ENCODE results near the gene ALDOA.

The ALDOA gene

GRCh38 chr16:30046178-30046577, 19.4 kb upstream of the ALDOA start:
- no peak for DNase-seq

- no peak for DNase-seq
Measured at GRCh38 chr16:30046588-30046987, 19.0 kb upstream of the ALDOA start.

- DNase-seq, result no peak
Measured at GRCh38 chr16:30049871-30050270, 15.7 kb upstream of the ALDOA start.

- DNase-seq, result no peak
Measured at GRCh38 chr16:30051518-30051917, 14.0 kb upstream of the ALDOA start.

- peak; percentile 88 to 89 for DNase-seq
Measured at GRCh38 chr16:30052671-30053372, 12.7 kb upstream of the ALDOA start.

DNA sequence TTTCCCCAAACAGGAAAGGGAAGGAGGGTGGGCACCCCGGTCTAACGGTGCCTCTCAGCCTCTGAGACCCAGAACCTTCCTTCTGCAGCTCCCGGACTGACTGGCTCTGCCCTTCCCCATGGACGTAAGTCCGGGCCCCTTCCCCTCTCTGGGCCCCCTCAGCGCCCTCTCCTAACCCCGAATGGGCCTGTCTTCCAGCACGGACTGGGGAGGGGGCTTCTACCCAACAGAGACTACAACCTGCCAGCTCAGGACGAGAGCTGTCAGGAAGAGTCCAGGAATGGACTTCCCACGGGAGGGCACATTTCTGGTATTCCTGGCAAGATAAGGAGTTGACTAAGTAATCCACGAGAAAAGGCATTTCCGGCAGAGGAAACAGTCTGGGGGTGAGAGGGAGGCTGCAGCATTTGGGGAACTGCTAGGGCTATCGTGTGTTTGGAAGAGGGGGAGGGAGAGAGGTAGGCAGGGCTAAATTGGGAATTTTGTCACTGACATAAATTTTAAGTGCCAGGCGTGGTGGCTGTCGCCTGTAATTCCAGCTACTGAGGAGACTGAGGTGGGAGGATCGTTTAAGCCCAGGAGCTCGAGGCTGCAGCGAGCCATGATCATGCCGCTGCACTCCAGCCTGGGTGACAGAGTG, 12.1 kb upstream of the ALDOA start:
- DNase-seq, result no peak

DNA sequence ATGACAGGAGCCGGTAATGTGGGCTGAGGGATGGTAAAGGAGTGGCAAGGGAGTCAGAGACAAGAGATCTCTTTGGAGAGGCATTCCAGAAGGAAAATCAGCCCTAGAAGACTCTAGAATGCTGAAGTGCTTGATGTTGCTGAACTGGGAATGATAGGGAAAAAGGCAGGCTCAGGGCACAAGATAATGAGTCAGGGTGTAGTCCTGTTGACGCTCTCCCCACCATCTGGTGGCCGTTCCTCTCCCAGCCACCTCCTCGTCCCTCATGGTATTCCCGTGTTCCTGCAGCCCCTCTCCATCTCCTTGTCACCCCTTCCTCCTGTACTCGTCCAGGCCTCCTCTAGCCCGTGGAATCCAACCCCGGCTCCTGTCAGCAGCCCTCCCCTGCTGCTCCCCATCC, 11.1 kb upstream of the ALDOA start:
- no peak for DNase-seq

DNA sequence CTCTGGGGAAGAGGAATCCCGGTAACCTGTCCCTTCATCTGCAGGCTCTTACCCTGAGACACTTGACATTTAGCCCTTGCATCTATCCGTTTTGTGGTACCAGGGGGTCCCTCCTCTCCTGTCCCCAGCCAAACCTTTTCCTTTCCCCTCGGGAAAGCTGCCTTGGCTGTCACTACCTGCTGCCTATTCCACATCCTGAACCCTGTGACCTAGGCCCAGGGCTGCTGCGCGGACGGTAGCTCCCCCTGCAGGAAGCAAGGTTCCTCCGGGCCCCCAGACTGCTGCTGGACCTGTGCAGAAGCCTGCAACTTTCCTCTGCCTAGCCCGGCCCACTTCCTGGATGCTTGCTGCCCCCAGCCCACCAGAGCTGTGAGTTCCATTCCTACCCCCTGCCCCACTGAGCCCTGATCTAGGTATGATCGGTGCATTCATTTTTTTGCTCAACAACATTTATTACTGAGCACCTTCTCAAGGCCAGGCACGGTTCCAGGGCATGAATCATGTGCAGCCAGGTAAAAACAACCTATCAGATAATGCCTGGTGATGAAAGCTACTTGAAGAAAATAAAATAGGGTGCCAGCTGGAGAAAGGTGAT, 10.5 kb upstream of the ALDOA start:
- peak; percentile 44 to 53 for DNase-seq

DNA sequence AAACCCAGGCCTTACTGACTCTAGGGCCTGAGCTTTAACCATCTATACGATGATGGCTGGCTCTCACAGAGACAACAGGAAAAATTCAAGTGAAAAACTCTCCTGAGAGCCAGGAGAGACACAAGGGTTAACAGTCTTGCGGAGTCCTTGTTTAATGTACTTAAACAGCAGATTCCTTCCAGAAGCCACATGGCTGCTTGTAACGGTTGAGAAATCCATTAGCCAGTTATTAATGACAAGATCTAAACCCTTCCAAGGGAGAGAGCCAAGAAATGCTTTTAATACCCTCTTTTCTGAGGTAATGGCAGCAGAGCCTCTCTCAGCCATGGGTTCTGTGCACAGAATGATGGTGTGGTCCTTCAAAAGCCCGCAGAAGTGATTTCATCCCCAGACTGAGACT, 5.2 kb upstream of the ALDOA start:
- DNase-seq, result no peak

- DNase-seq, result no peak
Measured at GRCh38 chr16:30060836-30061554, 4.6 kb upstream of the ALDOA start.

- no peak for DNase-seq
Measured at GRCh38 chr16:30063278-30063892, 2.2 kb upstream of the ALDOA start.

DNA sequence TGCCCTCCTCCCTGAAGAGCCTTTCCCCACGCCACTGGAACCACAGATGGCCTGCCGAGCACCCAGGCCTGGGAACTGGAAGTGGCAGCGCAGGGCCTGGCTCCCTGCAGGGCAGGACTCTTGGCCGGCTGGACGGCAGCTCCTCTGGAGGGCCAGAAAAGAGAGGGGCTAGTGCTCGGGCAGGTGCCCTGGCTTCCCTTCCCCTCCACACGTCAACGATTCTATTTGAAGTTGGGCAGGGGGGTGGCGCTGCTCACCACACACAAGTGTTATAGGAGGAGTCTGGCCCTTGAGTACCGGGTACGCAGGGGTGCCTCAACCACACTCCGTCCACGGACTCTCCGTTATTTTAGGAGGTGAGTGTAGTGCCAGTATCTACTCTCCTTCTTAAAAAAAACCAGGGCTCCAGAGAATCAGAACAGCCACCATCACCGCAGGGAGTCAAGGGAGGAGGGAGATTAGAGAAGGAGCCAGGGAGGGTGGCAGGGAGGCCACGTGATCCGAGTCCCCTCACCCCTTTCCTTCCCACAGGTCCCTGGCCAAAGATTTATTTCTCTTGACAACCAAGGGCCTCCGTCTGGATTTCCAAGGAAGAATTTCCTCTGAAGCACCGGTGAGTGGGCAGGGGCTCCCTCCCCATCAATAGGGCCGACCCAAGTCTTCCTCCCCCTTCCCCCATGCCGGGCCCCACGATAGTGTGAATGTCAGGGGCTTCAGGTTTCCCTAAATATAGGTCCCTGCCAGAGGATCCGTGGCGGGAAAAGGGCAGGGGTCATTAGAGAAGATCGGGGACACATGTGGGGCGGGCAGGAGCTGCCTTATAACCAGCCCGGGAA, 1.4 kb upstream of the ALDOA start:
- DNase-seq, result peak; percentile 78

GRCh38 chr16:30064729-30065101, 845 bp upstream of the ALDOA start:
- DNase-seq, result no peak

- peak in 1 of 2 donors; percentile 40 for DNase-seq
Measured at GRCh38 chr16:30065943-30066760, 592 bp downstream of the ALDOA start.

DNA sequence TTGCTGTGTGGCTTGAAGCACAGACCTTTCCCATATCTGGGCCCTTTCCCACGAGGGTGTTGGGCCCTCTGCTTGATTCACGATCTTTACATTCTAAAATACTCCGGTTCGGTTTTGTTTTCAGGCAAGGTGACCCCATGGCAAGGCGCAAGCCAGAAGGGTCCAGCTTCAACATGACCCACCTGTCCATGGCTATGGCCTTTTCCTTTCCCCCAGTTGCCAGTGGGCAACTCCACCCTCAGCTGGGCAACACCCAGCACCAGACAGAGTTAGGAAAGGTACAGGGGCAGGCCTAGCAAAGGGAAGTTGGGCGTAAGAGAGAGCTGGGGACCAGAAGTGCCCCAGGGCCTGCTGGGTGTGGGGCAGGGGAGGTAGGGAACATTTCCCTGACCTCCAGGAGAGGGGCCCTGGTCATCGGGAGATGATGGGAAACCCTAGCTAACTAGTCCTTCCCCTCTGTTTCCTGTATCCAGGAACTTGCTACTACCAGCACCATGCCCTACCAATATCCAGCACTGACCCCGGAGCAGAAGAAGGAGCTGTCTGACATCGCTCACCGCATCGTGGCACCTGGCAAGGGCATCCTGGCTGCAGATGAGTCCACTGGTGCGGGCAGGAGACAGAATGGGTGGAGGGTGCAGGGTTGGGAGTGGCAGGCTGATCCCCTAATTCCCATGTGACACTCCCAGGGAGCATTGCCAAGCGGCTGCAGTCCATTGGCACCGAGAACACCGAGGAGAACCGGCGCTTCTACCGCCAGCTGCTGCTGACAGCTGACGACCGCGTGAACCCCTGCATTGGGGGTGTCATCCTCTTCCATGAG, 1.4 kb downstream of the ALDOA start:
- DNase-seq, result no peak

- no peak for DNase-seq
Measured at GRCh38 chr16:30067584-30067916, 2.0 kb downstream of the ALDOA start.

DNA sequence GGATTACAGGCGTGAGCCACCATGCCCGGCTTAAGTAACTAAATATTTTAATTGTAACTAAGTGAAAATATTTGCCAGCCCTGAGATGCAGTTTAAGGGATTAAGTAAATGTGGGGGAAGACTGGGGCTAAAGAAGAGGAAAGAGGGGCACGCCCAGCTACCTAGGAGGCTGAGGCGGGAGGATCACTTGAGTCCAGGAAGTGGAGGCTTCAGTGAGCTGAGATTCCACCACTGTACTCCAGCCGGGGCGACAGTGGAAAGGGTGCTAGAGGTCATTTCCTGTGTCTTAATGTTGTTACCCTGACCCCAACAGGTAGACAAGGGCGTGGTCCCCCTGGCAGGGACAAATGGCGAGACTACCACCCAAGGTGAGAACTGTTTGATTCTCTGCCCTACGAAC, 2.8 kb downstream of the ALDOA start:
- DNase-seq, result no peak

GRCh38 chr16:30068750-30069610, 3.4 kb downstream of the ALDOA start:
- peak; percentile 59 to 65 for DNase-seq

- DNase-seq, result no peak
Measured at GRCh38 chr16:30069611-30070462, 4.3 kb downstream of the ALDOA start.
